H9 (cell line): ENCODE results near the gene RPS6KB2. TPM values are rescaled to one million over a fixed set of nuclear protein-coding genes. Genes with fewer than 3 reads are reported as not detected.

Experiments used
- DNase-seq: peaks from one replicate; pipeline ENCODE4 v3.0.0-alpha.2; 2017
- H2AFZ ChIP-seq: one replicate; pipeline ENCODE4 v1.6.1; 2013; ENCODE audit warnings: mild to moderate bottlenecking, low read length, control low read depth, moderate library complexity
- H2AK5ac ChIP-seq: 2 replicates; pipeline ENCODE4 v1.6.1; 2013; ENCODE audit warnings: low read length, control low read depth, mixed read lengths; ENCODE audit not compliant: insufficient read length
- H2BK120ac ChIP-seq: one replicate; pipeline ENCODE4 v1.6.1; 2013; ENCODE audit warnings: low read depth, mild to moderate bottlenecking, low read length, control low read depth, inconsistent platforms; ENCODE audit not compliant: poor library complexity, severe bottlenecking
- H2BK12ac ChIP-seq: 2 replicates; pipeline ENCODE4 v1.6.1; 2013; ENCODE audit warnings: low read length, control low read depth, mixed read lengths, low read depth; ENCODE audit not compliant: insufficient read length
- H2BK15ac ChIP-seq: 2 replicates; pipeline ENCODE4 v1.6.1; 2013; ENCODE audit warnings: low read depth, low read length, control low read depth
- H2BK20ac ChIP-seq: one replicate; pipeline ENCODE4 v1.6.1; 2013; ENCODE audit warnings: low read depth, mild to moderate bottlenecking, low read length, control low read depth, inconsistent platforms; ENCODE audit not compliant: poor library complexity, severe bottlenecking
- H2BK5ac ChIP-seq: 2 replicates; pipeline ENCODE4 v1.6.1; 2013; ENCODE audit warnings: low read length, control low read depth, mixed read lengths; ENCODE audit not compliant: insufficient read length
- H3K14ac ChIP-seq: 2 replicates; pipeline ENCODE4 v1.6.1; 2013; ENCODE audit warnings: low read length, control low read depth; ENCODE audit not compliant: insufficient read depth
- H3K18ac ChIP-seq: 2 replicates; pipeline ENCODE4 v1.6.1; 2013; ENCODE audit warnings: low read depth, mild to moderate bottlenecking, mixed read lengths, low read length, control low read depth; ENCODE audit not compliant: insufficient read length
- H3K23ac ChIP-seq: 2 replicates; pipeline ENCODE4 v1.6.1; 2013; ENCODE audit warnings: low read length, control low read depth, mixed read lengths, low read depth; ENCODE audit not compliant: insufficient read length
- H3K23me2 ChIP-seq: 2 replicates; pipeline ENCODE4 v1.6.1; 2013; ENCODE audit warnings: low read depth, mild to moderate bottlenecking, mixed read lengths, low read length, control low read depth; ENCODE audit not compliant: insufficient read length, poor library complexity, severe bottlenecking
- H3K27ac ChIP-seq: 2 replicates; pipeline ENCODE4 v1.5.1; 2013; ENCODE audit warnings: low read length, control low read depth, mixed read lengths, low read depth; ENCODE audit not compliant: insufficient read length
- H3K27me3 ChIP-seq: 2 replicates; pipeline ENCODE4 v1.6.1; 2013; ENCODE audit warnings: low read length, control low read depth, inconsistent platforms; ENCODE audit not compliant: insufficient read depth
- H3K4ac ChIP-seq: 2 replicates; pipeline ENCODE4 v1.6.1; 2013; ENCODE audit warnings: low read depth, mild to moderate bottlenecking, control low read depth, inconsistent platforms, low read length, moderate library complexity
- H3K4me1 ChIP-seq: 2 replicates; pipeline ENCODE4 v1.6.1; 2013; ENCODE audit warnings: low read length, control low read depth, inconsistent platforms; ENCODE audit not compliant: insufficient read depth
- H3K4me2 ChIP-seq: 2 replicates; pipeline ENCODE4 v1.6.1; 2013; ENCODE audit warnings: low read length, control low read depth, mixed read lengths; ENCODE audit not compliant: insufficient read length, insufficient read depth
- H3K56ac ChIP-seq: 2 replicates; pipeline ENCODE4 v1.6.1; 2013; ENCODE audit warnings: low read depth, mild to moderate bottlenecking, mixed read lengths, low read length, control low read depth; ENCODE audit not compliant: insufficient read length
- H3K79me1 ChIP-seq: 2 replicates; pipeline ENCODE4 v1.6.1; 2013; ENCODE audit warnings: low read depth, mild to moderate bottlenecking, moderate library complexity, low read length, control low read depth, inconsistent platforms; ENCODE audit not compliant: insufficient read depth, poor library complexity, severe bottlenecking
- H3K79me2 ChIP-seq: 2 replicates; pipeline ENCODE4 v1.6.1; 2013; ENCODE audit warnings: low read length, control low read depth, inconsistent platforms; ENCODE audit not compliant: insufficient read depth
- H3K9ac ChIP-seq: 2 replicates; pipeline ENCODE4 v1.6.1; 2013; ENCODE audit warnings: low read length, control low read depth, mixed read lengths; ENCODE audit not compliant: insufficient read length; ENCODE audit errors: extremely low read depth
- H3K9me3 ChIP-seq: one replicate; pipeline ENCODE4 v1.6.1; 2013; ENCODE audit warnings: low read depth, low read length, inconsistent platforms; ENCODE audit not compliant: control insufficient read depth
- H3T11ph ChIP-seq: one replicate; pipeline ENCODE4 v1.6.1; 2013; ENCODE audit warnings: mild to moderate bottlenecking, low read length, control low read depth, inconsistent platforms
- H4K20me1 ChIP-seq: one replicate; pipeline ENCODE4 v1.6.1; 2013; ENCODE audit not compliant: control insufficient read depth, insufficient read length, insufficient read depth
- H4K5ac ChIP-seq: 2 replicates; pipeline ENCODE4 v1.6.1; 2013; ENCODE audit warnings: low read depth, mild to moderate bottlenecking, mixed read lengths, low read length, control low read depth; ENCODE audit not compliant: insufficient read length
- H4K8ac ChIP-seq: replicated peaks from 2 replicates; pipeline ENCODE4 v1.6.1; 2013; ENCODE audit warnings: low read length, control low read depth, mixed read lengths, low read depth; ENCODE audit not compliant: insufficient read length
- H4K91ac ChIP-seq: 2 replicates; pipeline ENCODE4 v1.6.1; 2013; ENCODE audit warnings: low read depth, mild to moderate bottlenecking, moderate library complexity, mixed read lengths, low read length, control low read depth; ENCODE audit not compliant: insufficient read length
- H3K27ac Mint-ChIP-seq, 3 experiments: 2 replicates in 2 of 3; 3 replicates in 1 of 3; pipeline ENCODE4 v1.8.0; 2020 to 2021; ENCODE audit warnings: mixed read lengths in 3 of 3, mild to moderate bottlenecking in 1 of 3, moderate library complexity in 1 of 3
- H3K27me3 Mint-ChIP-seq: 2 replicates; pipeline ENCODE4 v1.8.0; 2021; ENCODE audit warnings: low read depth, mild to moderate bottlenecking, moderate library complexity, mixed read lengths
- H3K36me3 Mint-ChIP-seq, 3 experiments: 2 replicates in 2 of 3; 3 replicates in 1 of 3; pipeline ENCODE4 v1.8.0; 2020 to 2021; ENCODE audit warnings: low read depth in 3 of 3, mixed read lengths in 3 of 3; ENCODE audit not compliant: insufficient read depth in 1 of 3
- H3K4me1 Mint-ChIP-seq, 2 experiments: 2 replicates each; pipeline ENCODE4 v1.8.0; 2020; ENCODE audit warnings: mixed read lengths in 2 of 2
- H3K4me3 Mint-ChIP-seq, 2 experiments: 2 replicates in 1 of 2; 3 replicates in 1 of 2; pipeline ENCODE4 v1.8.0; 2020 to 2021; ENCODE audit warnings: mild to moderate bottlenecking in 2 of 2, mixed read lengths in 2 of 2, moderate library complexity in 1 of 2
- H3K9me3 Mint-ChIP-seq, 2 experiments: 2 replicates in 1 of 2; 3 replicates in 1 of 2; pipeline ENCODE4 v1.8.0; 2020; ENCODE audit warnings: mild to moderate bottlenecking in 2 of 2, mixed read lengths in 2 of 2, moderate library complexity in 1 of 2
- CTCF ChIP-seq: fragments of 200-600 bp; sonication (generic); conservative IDR thresholded peaks from 3 replicates; pipeline ENCODE4 v1.8.0; 2021; ENCODE audit warnings: antibody characterized with exemption, mild to moderate bottlenecking
- WGBS: extraction: QIAGEN DNeasy Blood & Tissue Kit; methylation state at CpG from one replicate; pipeline ENCODE4 v1.1.7; 2013; ENCODE audit warnings: missing lambda C conversion rate, low lambda C conversion rate, mixed read lengths; ENCODE audit not compliant: insufficient read length; ENCODE audit errors: extremely low coverage; 5-methylcytosine and 5-hydroxymethylcytosine counted together
- total RNA-seq: library from RNA; stranded (reverse); gene quantifications from 2 replicates; pipeline ENCODE4 v1.2.1, GENCODE V29; 2021

Gene RPS6KB2
- total RNA-seq, 1 experiment from 2014 or later: 51.7 TPM

- H2BK15ac ChIP-seq: no peak overlapping the region
- no peak overlapping the region for H3K27ac ChIP-seq
- TF ChIP-seq CTCF: no peak
- no peaks in the 10 kb centered on the region; a peak in 1 of 5 replicates for H3K9me3 Mint-ChIP-seq
- no peak overlapping the region for H4K8ac ChIP-seq
- no peak overlapping the region for H4K91ac ChIP-seq
- no peaks in the 10 kb centered on the region for H4K20me1 ChIP-seq
- H3K27me3 ChIP-seq: no peaks in the 10 kb centered on the region
- DNase-seq: no peak
- H3K56ac ChIP-seq: no peak overlapping the region
- H3K18ac ChIP-seq: no peak overlapping the region
- no CpG with 5 or more reads among the region's 21 CpGs for WGBS
- no peak overlapping the region for H3K9ac ChIP-seq
- no peaks in the 10 kb centered on the region for H3K23me2 ChIP-seq
- no peak overlapping the region for H3K27ac Mint-ChIP-seq
- H3K4me3 Mint-ChIP-seq: peak overlapping the region; percentile 55 to 82; a peak in 2 of 5 replicates
- no peak overlapping the region for H2BK120ac ChIP-seq
- no peak overlapping the region for H3K4ac ChIP-seq
- no peaks in the 10 kb centered on the region for H3K4me1 ChIP-seq
- H2AK5ac ChIP-seq: no peak overlapping the region
- no peak overlapping the region for H2BK5ac ChIP-seq
- H2AFZ ChIP-seq: no peak overlapping the region
- H2BK12ac ChIP-seq: no peak overlapping the region
- no peaks in the 10 kb centered on the region for H3K9me3 ChIP-seq
- peaks cover 23 to 26% of the 10 kb centered on the region in 2 experiments for H3K4me1 Mint-ChIP-seq
- no peak overlapping the region for H3K4me2 ChIP-seq
- no peaks in the 10 kb centered on the region for H3K79me2 ChIP-seq
- H3K14ac ChIP-seq: no peak overlapping the region
- no peaks in the 10 kb centered on the region for H3K79me1 ChIP-seq
- no peak overlapping the region for H4K5ac ChIP-seq
- no peak overlapping the region for H3K23ac ChIP-seq
- H3K36me3 Mint-ChIP-seq: peaks cover 0 to 1% (median 0%) of the 10 kb centered on the region in 3 experiments; a peak in 1 of 7 replicates
- H3K27me3 Mint-ChIP-seq: peaks cover 20% of the 10 kb centered on the region
- no peak overlapping the region for H2BK20ac ChIP-seq
- H3T11ph ChIP-seq: no peak overlapping the region
These were observed 8.8 kb upstream of the RPS6KB2 start for GRCh38 chr11:67419325-67420049.
